Body of pancreas (tissue), 4 donors: ENCODE data around the gene DYNLRB2. TPM values are rescaled to one million over a fixed set of nuclear protein-coding genes. Genes with fewer than 3 reads are reported as not detected.

Source experiments
- ATAC-seq: fragments of 150-250 bp; one replicate; pipeline ENCODE4 v1.9.1; 2016
- DNase-seq, 4 donors: peaks; one replicate each; pipeline ENCODE4 v3.0.0-alpha.2; 2019
- H3K27ac ChIP-seq, 4 donors: fragments of 200-600 bp; sonication (generic); 1 replicate in 3 of 4; 2 replicates in 1 of 4; pipeline versions ENCODE4 v1.5.1 to v1.6.1; 2016 to 2019; ENCODE audit warnings: mild to moderate bottlenecking in 1 of 4, mixed read lengths in 1 of 4, moderate library complexity in 1 of 4
- H3K27me3 ChIP-seq, 2 donors: fragments of 200-600 bp; sonication (generic); one replicate each; pipeline ENCODE4 v1.6.0; 2016; ENCODE audit warnings: mild to moderate bottlenecking in 1 of 2
- H3K36me3 ChIP-seq, 2 donors: fragments of 200-600 bp; sonication (generic); replicated peaks in 1 of 2; 2 replicates each; pipeline ENCODE4 v1.5.1; 2016; ENCODE audit warnings: low read depth in 2 of 2; ENCODE audit not compliant: insufficient read depth in 1 of 2
- H3K4me1 ChIP-seq: fragments of 200-600 bp; sonication (generic); one replicate; pipeline ENCODE4 v1.6.0; 2016
- H3K4me3 ChIP-seq, 2 donors: fragments of 200-600 bp; sonication (generic); 1 replicate in 1 of 2; 2 replicates in 1 of 2; pipeline ENCODE4 v1.5.1; 2016 to 2019
- H3K9me3 ChIP-seq, 3 donors: fragments of 200-600 bp; sonication (generic); 1 replicate in 2 of 3; 2 replicates in 1 of 3; pipeline ENCODE4 v1.5.1; 2016
- POLR2A ChIP-seq, 3 donors: fragments of 450-650 bp; IDR thresholded peaks; one replicate each; pipeline ENCODE4 v1.6.1; 2016; ENCODE audit warnings: antibody characterized with exemption in 3 of 3, mild to moderate bottlenecking in 2 of 3
- WGBS, 2 donors: methylation state at CpG; one replicate each; pipeline ENCODE4 v1.1.5; 2017; 5-methylcytosine and 5-hydroxymethylcytosine counted together
- intact Hi-C: fragments of 100-400 bp; cut with DNase I; formaldehyde crosslinking; loops from one replicate; pipeline ENCODE4 v1.15.1; 2023
- total RNA-seq, 2 donors: library from RNA; depleted of rRNA; stranded (reverse); fragments of >200 nt; gene quantifications; one replicate each; pipeline ENCODE4 v1.1.0, GENCODE V29; 2016
- TF ChIP-seq, protein P1 (sequence below), 7 experiments: fragments of 450-650 bp in 4 of 7; fragments of 200-600 bp in 3 of 7; sonication (generic) in 3 of 7; IDR thresholded peaks; one replicate each; pipeline ENCODE4 v1.5.1; 2016 to 2019; ENCODE audit warnings: antibody characterized with exemption in 7 of 7

DYNLRB2 gene
- total RNA-seq, 2 donors from 2014 or later: not detected

DNA sequence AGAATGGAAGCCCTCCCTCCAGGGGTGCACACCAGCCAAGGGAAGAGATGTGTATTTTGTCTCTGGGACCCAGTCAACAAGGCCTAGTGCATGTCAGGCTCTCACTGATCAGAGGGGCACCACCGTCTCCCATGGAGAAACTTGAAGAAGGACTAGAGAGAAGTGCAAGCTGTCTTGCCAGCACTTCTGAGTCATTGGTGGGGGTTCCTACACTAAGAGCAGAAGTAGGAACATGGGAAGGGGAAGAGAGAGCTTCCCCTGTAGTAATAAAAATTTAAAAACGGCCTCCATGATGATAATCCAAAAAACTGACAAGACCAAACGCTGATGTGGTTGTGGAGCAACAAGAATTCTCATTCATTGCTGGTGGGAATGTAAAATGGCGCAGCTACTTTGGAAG lies 46.3 kb downstream of the DYNLRB2 start:
- H3K36me3 ChIP-seq: no peaks in the 10 kb centered on the region
- DNase-seq (peak in 1 of 4 donors; percentile 11), ATAC-seq (no peak)
- no peaks in the 10 kb centered on the region for H3K9me3 ChIP-seq
- no peaks in the 10 kb centered on the region for H3K27me3 ChIP-seq
- no peak overlapping the region for H3K27ac ChIP-seq
- no peak for TF ChIP-seq POLR2A (IDR thresholded peaks at IDR 0.05)
- TF ChIP-seq, protein P1, sequence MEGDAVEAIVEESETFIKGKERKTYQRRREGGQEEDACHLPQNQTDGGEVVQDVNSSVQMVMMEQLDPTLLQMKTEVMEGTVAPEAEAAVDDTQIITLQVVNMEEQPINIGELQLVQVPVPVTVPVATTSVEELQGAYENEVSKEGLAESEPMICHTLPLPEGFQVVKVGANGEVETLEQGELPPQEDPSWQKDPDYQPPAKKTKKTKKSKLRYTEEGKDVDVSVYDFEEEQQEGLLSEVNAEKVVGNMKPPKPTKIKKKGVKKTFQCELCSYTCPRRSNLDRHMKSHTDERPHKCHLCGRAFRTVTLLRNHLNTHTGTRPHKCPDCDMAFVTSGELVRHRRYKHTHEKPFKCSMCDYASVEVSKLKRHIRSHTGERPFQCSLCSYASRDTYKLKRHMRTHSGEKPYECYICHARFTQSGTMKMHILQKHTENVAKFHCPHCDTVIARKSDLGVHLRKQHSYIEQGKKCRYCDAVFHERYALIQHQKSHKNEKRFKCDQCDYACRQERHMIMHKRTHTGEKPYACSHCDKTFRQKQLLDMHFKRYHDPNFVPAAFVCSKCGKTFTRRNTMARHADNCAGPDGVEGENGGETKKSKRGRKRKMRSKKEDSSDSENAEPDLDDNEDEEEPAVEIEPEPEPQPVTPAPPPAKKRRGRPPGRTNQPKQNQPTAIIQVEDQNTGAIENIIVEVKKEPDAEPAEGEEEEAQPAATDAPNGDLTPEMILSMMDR (IDR thresholded peaks at IDR 0.05): no peak
- no peak overlapping the region for H3K4me3 ChIP-seq
- intact Hi-C loops: no loop called here
- no peaks in the 10 kb centered on the region for H3K4me1 ChIP-seq
- WGBS, 2 donors: 64 to 85% methylated on average over 4 of the region's 4 CpGs

DNA sequence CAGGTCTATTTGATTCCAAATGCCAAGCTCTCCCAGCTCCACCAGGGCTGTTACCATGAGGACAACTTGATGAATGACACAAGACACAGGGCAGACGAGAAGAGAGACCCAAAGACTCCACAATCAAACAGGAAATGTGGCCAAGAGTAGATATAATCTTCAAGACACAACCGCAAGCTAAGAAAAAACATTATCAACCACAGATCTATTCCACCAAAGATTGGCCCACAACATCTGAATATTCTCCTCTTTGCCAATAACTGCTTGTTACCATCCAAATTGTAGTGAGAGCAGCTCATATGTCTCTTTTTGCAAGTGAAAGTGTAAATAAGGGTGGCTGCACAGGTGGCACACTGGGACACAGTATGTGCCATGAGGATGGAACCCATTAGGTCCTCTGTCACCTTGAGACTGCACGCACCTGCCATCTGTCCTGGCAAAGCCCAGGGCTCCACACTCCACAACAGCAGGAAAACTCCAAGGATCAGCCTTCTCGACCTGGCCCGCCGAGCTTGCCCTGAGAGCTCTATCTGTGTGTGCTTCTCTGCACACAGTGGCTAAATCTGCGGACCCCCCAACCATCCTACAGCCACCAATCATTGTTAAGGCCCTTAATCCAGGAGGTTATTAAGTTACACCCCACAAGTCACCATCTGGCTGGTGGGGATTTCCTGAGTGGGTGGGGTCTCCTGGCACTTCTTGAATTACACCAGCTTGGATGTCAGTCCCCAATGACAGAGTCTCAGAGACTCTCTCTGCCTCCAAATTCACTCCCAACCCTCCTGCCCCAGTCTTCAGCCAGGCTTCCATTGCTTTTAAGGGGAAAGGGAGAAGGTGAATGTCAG lies 50.5 kb downstream of the DYNLRB2 start:
- ATAC-seq (no peak), DNase-seq (no peak)
- 79 to 80% methylated on average over 4 to 7 of the region's 7 CpGs for WGBS, 2 donors
- no peaks in the 10 kb centered on the region for H3K4me1 ChIP-seq
- no peaks in the 10 kb centered on the region for H3K36me3 ChIP-seq
- TF ChIP-seq, protein P1 (IDR thresholded peaks at IDR 0.05): no peak
- TF ChIP-seq POLR2A (IDR thresholded peaks at IDR 0.05): no peak
- H3K27me3 ChIP-seq: no peaks in the 10 kb centered on the region
- H3K4me3 ChIP-seq: no peak overlapping the region
- no peaks in the 10 kb centered on the region for H3K9me3 ChIP-seq
- no peak overlapping the region for H3K27ac ChIP-seq
- intact Hi-C loops: no loop called here

DNA sequence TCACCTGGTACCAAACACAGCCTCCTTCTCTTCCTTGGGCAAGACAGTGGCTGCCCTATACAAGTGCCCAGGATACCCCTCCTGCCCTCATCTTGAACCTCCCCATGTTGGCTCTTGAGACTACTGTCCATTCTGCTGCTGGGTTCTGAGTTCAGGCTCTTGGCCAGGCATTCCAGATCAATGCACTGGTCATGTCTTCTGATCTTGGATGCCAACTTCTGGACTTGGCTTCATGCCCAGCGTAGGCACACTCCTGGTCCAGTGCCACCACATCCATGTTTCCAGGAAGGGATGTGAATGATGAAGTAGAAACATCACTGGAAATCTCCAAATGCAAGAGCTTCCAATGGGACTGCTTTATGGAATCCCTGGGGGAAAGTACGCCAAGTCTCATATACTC lies 51.5 kb downstream of the DYNLRB2 start:
- no peaks in the 10 kb centered on the region for H3K36me3 ChIP-seq
- WGBS, 2 donors: 69 to 71% methylated on average over 2 of the region's 2 CpGs
- H3K27me3 ChIP-seq: no peaks in the 10 kb centered on the region
- intact Hi-C loops: no loop called here
- no peaks in the 10 kb centered on the region for H3K9me3 ChIP-seq
- no peaks in the 10 kb centered on the region for H3K4me1 ChIP-seq
- H3K4me3 ChIP-seq: no peak overlapping the region
- no peak for DNase-seq
- ATAC-seq: no peak
- TF ChIP-seq, protein P1 (IDR thresholded peaks at IDR 0.05): no peak
- no peak for TF ChIP-seq POLR2A (IDR thresholded peaks at IDR 0.05)
- no peak overlapping the region for H3K27ac ChIP-seq

DNA sequence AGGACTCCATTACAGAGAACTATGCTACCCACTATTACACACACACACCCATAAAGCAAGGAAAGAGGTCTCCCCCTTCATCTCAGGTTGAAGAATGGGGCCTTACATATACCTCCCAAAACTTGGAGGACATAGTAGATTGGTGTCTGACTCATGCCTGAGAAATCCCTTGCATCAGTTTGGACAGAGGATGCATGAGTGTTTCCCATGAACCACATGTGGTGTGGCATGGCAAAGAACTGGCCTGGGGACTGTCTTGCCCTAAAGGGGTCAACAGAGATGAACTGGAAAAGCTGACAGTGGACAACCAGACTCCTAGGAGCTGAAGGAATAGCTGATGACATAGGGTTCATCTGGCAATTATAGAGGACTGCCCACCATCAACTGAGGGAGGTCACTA lies 54.0 kb downstream of the DYNLRB2 start:
- Histone ChIP-seq H3K36me3 (no peaks in the 10 kb centered on the region), H3K4me1 (no peaks in the 10 kb centered on the region), H3K27ac (no peak overlapping the region), H3K9me3 (no peaks in the 10 kb centered on the region), H3K27me3 (no peaks in the 10 kb centered on the region), H3K4me3 (no peak overlapping the region)
- DNase-seq (no peak), ATAC-seq (no peak)
- intact Hi-C loops: no loop called here
- no peak for TF ChIP-seq POLR2A (IDR thresholded peaks at IDR 0.05)
- TF ChIP-seq, protein P1 (IDR thresholded peaks at IDR 0.05): no peak
